ENCODE data around the gene SH3PXD2A. TPM values are rescaled to one million over a fixed set of nuclear protein-coding genes. Genes with fewer than 3 reads are reported as not detected.

SH3PXD2A gene
- total RNA-seq, 2 donors from 2014 or later, result 7.8 to 10.2 TPM

DNA sequence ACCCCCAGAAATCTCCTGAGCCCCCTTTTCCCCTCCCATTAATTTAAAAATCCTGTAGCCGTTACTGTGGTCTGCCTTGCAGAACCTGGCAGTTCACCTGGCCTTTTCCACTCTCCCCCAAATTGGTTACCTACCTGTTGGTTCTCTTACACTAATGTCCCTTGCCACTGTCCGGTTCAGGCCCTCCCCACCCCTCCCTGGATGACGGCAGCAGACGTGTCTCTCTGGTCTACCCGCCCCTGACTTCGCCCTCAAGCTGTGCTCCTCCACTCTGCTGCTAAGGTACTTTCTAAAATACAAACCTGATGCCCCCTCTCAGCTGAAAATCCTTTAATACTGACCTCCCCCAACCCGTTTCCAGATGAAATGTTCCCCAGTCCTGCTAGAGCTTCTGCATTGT lies 15.6 kb upstream of the SH3PXD2A start:
- Mint-ChIP-seq H3K36me3 (ENCODE audit: insufficient read depth in 2 of 2) (no peaks in the 10 kb centered on the region), H3K9me3 (peaks cover 0 to under 1% of the 10 kb centered on the region in 2 donors), H3K4me3 (no peak overlapping the region), H3K27ac (no peak overlapping the region), H3K4me1 (ENCODE audit: low read depth) (no peaks in the 10 kb centered on the region), H3K27me3 (ENCODE audit: low read depth) (no peaks in the 10 kb centered on the region)
- ATAC-seq (replicated peaks in 1 of 2), result no peak
- DNase-seq, result no peak

DNA sequence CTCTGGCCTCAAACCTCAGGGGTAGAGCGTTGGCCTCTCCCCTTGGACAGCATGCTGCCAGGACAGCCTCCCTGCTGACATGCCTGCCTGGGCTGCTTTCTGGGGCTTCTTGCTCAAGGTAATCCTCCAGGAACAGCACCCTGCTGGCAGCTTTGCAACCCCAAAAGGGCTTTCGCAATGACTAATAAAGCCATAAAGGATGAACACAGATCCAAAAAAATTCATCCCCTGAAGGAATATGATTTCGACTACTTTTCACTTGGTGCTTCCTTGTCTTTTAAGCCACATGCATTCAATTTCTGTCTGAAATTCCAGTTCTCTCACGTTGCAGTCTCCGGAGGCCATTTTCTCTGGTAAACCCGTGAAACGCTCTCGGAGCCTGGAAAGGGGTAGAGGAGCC lies 15.1 kb upstream of the SH3PXD2A start:
- Mint-ChIP-seq H3K27me3 (ENCODE audit: low read depth) (no peaks in the 10 kb centered on the region), H3K4me1 (ENCODE audit: low read depth) (no peaks in the 10 kb centered on the region), H3K27ac (no peak overlapping the region), H3K36me3 (ENCODE audit: insufficient read depth in 2 of 2) (no peaks in the 10 kb centered on the region), H3K9me3 (peaks cover 0 to 4% of the 10 kb centered on the region in 2 donors), H3K4me3 (no peak overlapping the region)
- DNase-seq, result no peak
- no peak for ATAC-seq (replicated peaks in 1 of 2)

DNA sequence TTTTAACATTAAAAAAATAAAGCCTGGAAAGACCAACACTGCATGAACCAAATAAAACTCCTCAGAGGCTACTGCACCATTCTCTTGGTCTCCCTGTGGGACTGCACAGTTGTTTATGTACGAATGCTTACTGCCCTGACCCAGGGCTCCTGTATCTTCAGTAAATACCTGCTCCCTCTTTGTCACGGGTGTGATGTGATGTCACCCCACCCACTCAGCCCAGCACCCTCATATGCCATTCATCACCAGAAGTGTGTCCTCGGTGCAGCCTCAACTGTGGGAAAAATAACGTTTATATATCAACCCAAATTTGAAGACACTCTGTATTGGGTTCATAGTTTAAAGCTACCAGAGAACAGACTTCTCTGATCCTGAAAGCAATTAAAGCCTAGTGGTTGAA lies 14.0 kb upstream of the SH3PXD2A start:
- no peak overlapping the region for H3K27ac Mint-ChIP-seq
- H3K36me3 Mint-ChIP-seq (ENCODE audit: insufficient read depth in 2 of 2), result peaks cover 0 to 3% of the 10 kb centered on the region in 2 donors
- no peak overlapping the region for H3K4me3 Mint-ChIP-seq
- DNase-seq (no peak), ATAC-seq (replicated peaks in 1 of 2) (peak in 1 of 2 donors; percentile 27)
- H3K4me1 Mint-ChIP-seq (ENCODE audit: low read depth), result no peaks in the 10 kb centered on the region
- H3K9me3 Mint-ChIP-seq, result peaks cover 5% of the 10 kb centered on the region in 2 donors
- H3K27me3 Mint-ChIP-seq (ENCODE audit: low read depth), result no peaks in the 10 kb centered on the region

DNA sequence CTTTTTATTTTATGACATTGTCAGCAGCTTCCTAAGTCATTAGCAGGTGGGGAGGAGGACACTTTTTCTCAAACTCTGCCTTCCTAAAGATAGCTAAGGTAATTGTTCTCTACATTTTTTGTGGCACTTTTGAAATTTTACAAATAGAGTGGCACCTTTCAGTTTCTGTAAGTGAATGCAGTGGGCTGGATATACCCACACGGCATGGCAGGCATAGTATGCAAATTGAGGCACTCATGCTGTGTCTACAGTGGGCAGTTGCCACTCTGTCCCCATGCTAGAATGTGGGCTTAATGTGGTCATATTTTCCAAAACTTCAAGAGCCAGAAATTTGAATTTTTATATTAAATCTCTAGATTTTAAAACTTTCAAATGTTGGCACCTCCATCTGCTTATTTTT lies 12.8 kb upstream of the SH3PXD2A start:
- no peaks in the 10 kb centered on the region for H3K4me1 Mint-ChIP-seq (ENCODE audit: low read depth)
- no peak overlapping the region for H3K4me3 Mint-ChIP-seq
- H3K27me3 Mint-ChIP-seq (ENCODE audit: low read depth), result no peaks in the 10 kb centered on the region
- H3K36me3 Mint-ChIP-seq (ENCODE audit: insufficient read depth in 2 of 2), result peaks cover 5 to 6% of the 10 kb centered on the region in 2 donors
- ATAC-seq (replicated peaks in 1 of 2), result no peak
- H3K9me3 Mint-ChIP-seq, result peaks cover 5 to 8% of the 10 kb centered on the region in 2 donors
- DNase-seq, result no peak
- no peak overlapping the region for H3K27ac Mint-ChIP-seq

DNA sequence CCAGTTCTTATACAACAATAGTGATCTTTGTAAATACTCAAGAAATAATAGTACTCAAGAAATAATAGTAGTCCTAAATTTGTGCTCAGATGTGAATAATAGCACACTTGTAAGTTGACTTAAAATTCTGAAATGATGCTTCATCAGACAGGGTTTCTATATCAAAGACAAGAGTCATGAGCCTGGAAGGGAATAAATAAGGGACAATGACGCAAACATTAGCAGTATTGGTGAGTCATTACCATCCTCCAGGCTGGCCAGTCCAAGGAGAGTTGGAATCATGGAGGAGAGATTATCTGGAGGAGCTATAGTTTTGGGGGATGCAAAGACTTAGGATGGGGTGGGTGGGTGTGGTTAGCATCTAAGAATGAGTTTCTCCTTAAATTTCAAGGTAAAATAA lies 6.1 kb upstream of the SH3PXD2A start:
- peaks cover 5 to 6% of the 10 kb centered on the region in 2 donors for H3K36me3 Mint-ChIP-seq (ENCODE audit: insufficient read depth in 2 of 2)
- peaks cover 14% of the 10 kb centered on the region for H3K27me3 Mint-ChIP-seq (ENCODE audit: low read depth)
- DNase-seq (no peak), ATAC-seq (replicated peaks in 1 of 2) (no peak)
- H3K4me3 Mint-ChIP-seq, result no peak overlapping the region
- no peaks in the 10 kb centered on the region for H3K4me1 Mint-ChIP-seq (ENCODE audit: low read depth)
- H3K27ac Mint-ChIP-seq, result no peak overlapping the region
- peaks cover 5 to 8% of the 10 kb centered on the region in 2 donors for H3K9me3 Mint-ChIP-seq

DNA sequence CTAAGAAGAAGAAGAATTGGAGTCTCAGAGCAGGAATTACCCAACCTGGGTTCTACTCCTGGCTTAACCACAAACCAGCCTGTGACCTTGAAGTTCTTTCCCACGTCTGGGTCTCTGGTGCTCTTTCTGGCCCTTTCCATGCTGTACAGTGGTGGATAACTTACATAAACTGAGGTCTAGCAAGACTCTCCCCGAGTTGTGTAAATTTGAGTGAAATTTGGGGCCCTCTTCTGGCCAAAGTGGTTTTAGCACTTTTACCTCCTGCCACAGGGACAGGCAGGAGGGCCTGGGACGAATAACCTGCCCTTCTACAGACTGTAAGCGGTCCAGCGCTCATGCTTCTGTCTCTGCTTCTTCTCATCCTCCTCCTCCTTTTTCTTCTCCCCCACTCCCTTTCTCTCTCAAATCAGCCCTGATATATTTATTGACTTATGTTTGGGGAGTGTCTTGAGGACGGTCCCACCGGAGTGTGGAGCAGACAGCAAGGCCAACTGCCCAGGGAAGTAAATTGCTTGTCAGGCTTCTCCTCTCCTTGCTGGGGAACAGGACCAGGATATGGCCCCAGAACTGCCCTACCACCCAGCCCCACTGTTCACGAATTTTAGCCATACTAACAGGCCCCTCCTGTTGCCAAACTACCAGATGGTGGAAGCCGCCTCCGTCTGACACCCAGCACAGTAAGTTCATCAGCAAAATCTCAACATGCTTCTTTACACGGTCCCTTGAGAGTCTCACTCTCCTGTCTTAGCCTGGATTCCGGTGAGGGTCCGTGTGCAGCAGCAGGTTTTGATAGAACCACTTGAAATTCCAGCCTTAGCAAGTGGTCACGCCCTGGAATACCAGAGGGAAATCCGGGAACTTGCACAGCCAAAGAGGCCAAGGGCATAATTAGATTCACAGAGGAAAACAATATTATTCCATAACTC lies 4.0 kb upstream of the SH3PXD2A start:
- Mint-ChIP-seq H3K36me3 (ENCODE audit: insufficient read depth in 2 of 2) (peaks cover 3 to 5% of the 10 kb centered on the region in 2 donors), H3K4me1 (ENCODE audit: low read depth) (peaks cover 4% of the 10 kb centered on the region), H3K27ac (no peak overlapping the region), H3K9me3 (peaks cover 0 to 2% of the 10 kb centered on the region in 2 donors), H3K4me3 (no peak overlapping the region), H3K27me3 (ENCODE audit: low read depth) (peaks cover 24% of the 10 kb centered on the region)
- ATAC-seq (replicated peaks in 1 of 2), result peak; percentile 57 to 67
- DNase-seq, result peak; percentile 54 to 68

DNA sequence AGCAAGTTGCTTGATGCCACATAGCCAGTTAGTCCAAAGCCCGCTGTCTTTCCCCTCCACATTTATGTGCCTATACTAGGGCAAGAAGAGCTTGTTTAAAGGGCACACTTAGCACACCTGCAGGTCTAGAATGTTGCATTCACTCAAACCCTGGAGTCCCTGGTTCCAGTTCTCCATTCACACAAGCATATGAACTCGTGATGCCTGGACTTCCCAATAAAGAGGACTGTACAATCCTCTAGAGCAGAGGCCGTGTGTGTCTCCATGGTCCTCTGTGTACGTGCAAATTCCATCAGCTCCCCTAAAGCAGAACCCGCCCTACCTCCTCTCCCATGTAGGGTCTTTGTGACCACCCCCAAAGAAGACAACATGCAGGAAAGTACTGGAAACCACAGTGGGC lies 3.0 kb upstream of the SH3PXD2A start:
- ATAC-seq (replicated peaks in 1 of 2), result no peak
- no peak for DNase-seq
- no peak overlapping the region for H3K4me3 Mint-ChIP-seq
- H3K27me3 Mint-ChIP-seq (ENCODE audit: low read depth), result peaks cover 35% of the 10 kb centered on the region
- H3K36me3 Mint-ChIP-seq (ENCODE audit: insufficient read depth in 2 of 2), result no peaks in the 10 kb centered on the region
- H3K9me3 Mint-ChIP-seq, result no peaks in the 10 kb centered on the region
- no peak overlapping the region for H3K27ac Mint-ChIP-seq
- peaks cover 10% of the 10 kb centered on the region for H3K4me1 Mint-ChIP-seq (ENCODE audit: low read depth)

DNA sequence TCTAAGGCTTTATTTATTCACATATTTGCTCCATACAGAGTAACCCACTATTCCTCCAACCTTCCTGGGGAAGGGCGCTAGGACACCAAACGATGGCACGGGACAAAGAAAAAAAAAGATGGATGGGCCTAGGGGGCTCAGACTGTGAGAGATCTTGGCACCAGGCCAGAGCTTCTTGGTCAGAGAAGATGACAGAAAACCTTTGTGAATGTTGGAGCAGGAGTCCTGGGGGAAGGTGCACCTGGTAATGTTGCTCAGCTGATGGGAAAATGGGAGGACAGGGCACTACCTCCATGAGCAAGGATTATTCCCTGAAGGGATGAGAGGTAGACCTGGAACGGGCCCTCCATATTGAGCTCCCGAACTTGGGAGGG lies 1.4 kb upstream of the SH3PXD2A start:
- Mint-ChIP-seq H3K27me3 (ENCODE audit: low read depth) (peaks cover 41% of the 10 kb centered on the region), H3K27ac (no peak overlapping the region)
- no peak for ATAC-seq (replicated peaks in 1 of 2)

DNA sequence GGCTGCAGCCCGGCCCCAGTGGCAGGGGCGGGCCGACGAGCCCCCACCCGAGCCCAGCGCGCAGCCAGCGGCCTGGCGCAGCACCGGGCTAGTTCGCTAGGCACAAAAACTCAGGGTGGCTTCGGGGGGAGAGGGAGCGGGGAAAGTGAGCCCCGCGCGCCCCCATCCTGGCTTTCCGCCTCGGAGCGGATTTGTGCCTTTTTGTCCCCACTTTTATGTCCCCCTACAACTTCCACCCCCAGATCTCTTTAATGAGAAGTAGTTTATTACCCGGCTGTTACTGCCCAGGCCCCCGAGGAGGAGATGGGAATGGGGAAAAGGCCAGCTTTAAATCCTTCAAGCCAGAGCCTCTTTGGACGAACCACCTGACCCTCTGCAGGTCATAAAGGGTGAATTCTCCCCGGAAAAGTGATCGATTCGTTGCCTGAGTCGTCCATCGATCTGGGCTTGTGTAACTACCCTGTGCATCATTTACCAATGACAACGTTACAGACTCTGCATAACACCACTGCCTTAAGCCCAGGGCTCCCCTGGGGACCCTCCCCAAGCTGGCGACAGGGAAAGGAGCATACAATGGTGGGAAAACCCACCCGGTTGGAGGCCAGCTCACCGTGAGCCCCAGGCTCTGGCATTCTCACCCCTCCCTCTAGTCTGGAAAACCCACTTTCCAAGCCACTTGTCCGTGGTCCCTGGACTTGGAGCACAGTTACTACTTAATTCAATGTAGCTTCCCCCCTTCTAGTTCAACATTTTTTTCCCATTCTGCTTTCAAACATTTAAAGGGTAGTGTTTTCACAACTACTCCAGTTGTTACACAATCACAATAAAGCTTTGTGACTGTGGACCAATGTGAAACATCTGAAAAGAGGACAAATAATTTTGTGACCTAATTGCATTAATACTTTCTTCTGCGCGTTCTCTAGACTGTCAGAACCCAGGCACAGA lies 748 bp upstream of the SH3PXD2A start:
- no peak overlapping the region for H3K27ac Mint-ChIP-seq
- DNase-seq (no peak), ATAC-seq (replicated peaks in 1 of 2) (no peak)
- peaks cover 41% of the 10 kb centered on the region for H3K27me3 Mint-ChIP-seq (ENCODE audit: low read depth)
- H3K4me3 Mint-ChIP-seq, result peak overlapping the region; percentile 61 to 66
- no peaks in the 10 kb centered on the region for H3K9me3 Mint-ChIP-seq
- H3K4me1 Mint-ChIP-seq (ENCODE audit: low read depth), result peaks cover 10% of the 10 kb centered on the region
- no peaks in the 10 kb centered on the region for H3K36me3 Mint-ChIP-seq (ENCODE audit: insufficient read depth in 2 of 2)

More for the DNA sequence above, 1.4 kb upstream of the SH3PXD2A start:
- H3K4me1 Mint-ChIP-seq (ENCODE audit: low read depth), result peaks cover 10% of the 10 kb centered on the region
- peak overlapping the region in 1 of 2 donors; percentile 66 for H3K4me3 Mint-ChIP-seq
- no peaks in the 10 kb centered on the region for H3K9me3 Mint-ChIP-seq
- DNase-seq, result no peak
- no peaks in the 10 kb centered on the region for H3K36me3 Mint-ChIP-seq (ENCODE audit: insufficient read depth in 2 of 2)

DNA sequence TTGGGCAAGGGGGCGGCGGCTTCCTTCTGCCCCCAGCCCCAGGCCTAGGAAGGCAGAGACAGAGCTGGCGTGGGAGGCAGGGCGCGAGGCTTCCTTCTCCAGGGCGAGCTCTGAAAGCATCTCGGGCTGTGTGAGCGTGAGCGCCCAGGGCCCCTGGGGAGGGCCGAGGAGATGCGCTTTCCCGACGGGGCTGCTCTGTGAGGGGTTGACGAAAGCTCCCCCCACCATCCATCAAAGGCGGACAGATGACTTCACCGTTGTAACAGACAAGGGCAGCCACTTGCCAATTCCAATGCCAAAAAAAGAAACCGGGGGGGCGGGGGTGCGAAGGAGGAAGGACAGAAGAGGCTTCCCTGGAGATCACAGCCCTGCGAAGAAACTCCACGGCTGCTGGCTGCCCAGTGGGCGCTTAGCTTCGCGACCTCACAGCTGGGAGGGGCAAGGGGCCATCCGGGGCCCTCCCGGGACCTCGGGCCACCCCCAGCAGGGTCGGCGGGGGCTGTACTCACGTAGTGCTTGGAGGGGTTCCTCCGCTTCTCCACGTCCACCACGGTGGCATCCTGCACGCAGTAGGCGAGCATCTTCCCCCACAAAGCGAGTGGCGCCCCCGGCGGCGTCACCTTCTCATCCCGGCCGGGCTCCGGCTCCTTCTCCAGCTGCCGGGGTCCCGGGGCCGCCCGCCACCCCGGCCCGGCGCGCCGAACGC lies 537 bp downstream of the SH3PXD2A start:
- Mint-ChIP-seq H3K4me3 (peak overlapping the region; percentile 88 to 89), H3K36me3 (ENCODE audit: insufficient read depth in 2 of 2) (no peaks in the 10 kb centered on the region), H3K4me1 (ENCODE audit: low read depth) (peaks cover 10% of the 10 kb centered on the region), H3K9me3 (no peaks in the 10 kb centered on the region), H3K27ac (peak overlapping the region; percentile 22), H3K27me3 (ENCODE audit: low read depth) (peaks cover 52% of the 10 kb centered on the region)
- ATAC-seq (replicated peaks in 1 of 2), result peak; percentile 48 to 56
- peak; percentile 29 to 33 for DNase-seq

DNA sequence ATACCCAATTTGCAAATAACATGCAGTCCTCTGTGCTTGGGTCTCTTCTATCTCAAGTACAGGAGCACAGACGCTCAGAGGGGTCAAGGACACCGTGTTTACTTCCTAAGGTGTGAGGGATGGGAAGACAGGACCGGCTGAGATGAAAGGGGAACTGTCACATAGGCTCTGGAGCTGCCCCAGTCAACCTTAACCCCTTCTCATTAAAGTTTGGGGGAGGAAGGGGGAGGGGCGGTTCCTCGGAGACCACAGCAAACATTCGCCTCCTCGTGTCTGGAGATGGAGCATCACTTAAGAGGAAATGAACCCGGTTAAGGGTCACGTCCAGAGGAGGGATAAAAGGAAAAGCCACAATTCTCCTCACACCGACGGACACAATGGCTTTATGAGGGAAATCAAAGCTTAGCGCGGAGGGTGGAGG lies 1.1 kb downstream of the SH3PXD2A start:
- Mint-ChIP-seq H3K9me3 (no peaks in the 10 kb centered on the region), H3K36me3 (ENCODE audit: insufficient read depth in 2 of 2) (no peaks in the 10 kb centered on the region), H3K27ac (no peak overlapping the region), H3K4me1 (ENCODE audit: low read depth) (peaks cover 10% of the 10 kb centered on the region), H3K4me3 (peak overlapping the region; percentile 88 to 89), H3K27me3 (ENCODE audit: low read depth) (peaks cover 57% of the 10 kb centered on the region)
- DNase-seq (no peak), ATAC-seq (replicated peaks in 1 of 2) (no peak)

DNA sequence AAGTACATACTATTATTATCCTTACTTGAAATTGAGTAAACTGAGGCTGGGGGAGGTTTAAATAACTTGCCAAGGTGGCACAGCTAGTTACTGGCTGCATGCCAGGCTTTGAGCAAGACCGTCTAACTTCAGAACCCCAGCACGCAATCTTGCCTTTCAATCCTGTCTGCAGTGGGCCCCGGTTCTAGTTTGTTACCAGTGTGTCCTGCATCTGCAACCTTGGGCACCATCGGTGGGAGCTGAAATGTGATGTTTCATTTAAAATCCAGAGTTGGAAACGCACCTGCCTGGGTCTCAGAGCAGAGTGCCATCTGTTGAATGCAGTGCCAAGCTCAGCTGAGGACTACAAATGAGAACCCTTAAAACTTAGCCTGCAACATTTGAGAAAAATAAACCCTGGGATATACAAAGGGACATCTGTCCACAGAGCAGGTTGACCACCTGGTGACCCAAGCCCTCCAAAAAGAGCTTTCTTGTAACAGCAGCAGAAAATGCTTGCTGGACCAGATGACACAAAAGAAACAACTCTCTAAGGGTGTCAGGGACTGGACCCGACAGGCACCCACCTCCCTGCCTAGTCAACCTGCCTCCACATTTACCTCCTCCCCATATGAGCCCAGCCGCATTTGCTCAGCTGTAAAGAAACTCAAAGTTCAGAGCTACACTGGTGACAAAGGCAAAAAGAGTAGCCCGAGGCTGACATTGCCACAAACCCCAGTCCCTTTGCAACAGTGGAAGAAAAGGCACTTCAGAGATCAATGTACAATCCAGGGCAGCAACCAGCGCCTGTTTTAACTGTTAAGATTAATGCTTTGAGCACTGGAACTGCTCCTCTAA lies 1.7 kb downstream of the SH3PXD2A start:
- H3K4me1 Mint-ChIP-seq (ENCODE audit: low read depth), result peaks cover 10% of the 10 kb centered on the region
- peak overlapping the region; percentile 88 to 89 for H3K4me3 Mint-ChIP-seq
- H3K27me3 Mint-ChIP-seq (ENCODE audit: low read depth), result peaks cover 57% of the 10 kb centered on the region
- no peak overlapping the region for H3K27ac Mint-ChIP-seq
- DNase-seq, result no peak
- no peak for ATAC-seq (replicated peaks in 1 of 2)
- H3K36me3 Mint-ChIP-seq (ENCODE audit: insufficient read depth in 2 of 2), result no peaks in the 10 kb centered on the region
- H3K9me3 Mint-ChIP-seq, result no peaks in the 10 kb centered on the region
